Measurements from ENCODE around the gene LAPTM5.

GRCh38 chr1:30733493-30733892, 24.1 kb downstream of the LAPTM5 start:
- TF ChIP-seq MAX (IDR thresholded peaks at IDR 0.05; ENCODE audit: low read depth, low read length), result no peak
- TF ChIP-seq, protein P1, sequence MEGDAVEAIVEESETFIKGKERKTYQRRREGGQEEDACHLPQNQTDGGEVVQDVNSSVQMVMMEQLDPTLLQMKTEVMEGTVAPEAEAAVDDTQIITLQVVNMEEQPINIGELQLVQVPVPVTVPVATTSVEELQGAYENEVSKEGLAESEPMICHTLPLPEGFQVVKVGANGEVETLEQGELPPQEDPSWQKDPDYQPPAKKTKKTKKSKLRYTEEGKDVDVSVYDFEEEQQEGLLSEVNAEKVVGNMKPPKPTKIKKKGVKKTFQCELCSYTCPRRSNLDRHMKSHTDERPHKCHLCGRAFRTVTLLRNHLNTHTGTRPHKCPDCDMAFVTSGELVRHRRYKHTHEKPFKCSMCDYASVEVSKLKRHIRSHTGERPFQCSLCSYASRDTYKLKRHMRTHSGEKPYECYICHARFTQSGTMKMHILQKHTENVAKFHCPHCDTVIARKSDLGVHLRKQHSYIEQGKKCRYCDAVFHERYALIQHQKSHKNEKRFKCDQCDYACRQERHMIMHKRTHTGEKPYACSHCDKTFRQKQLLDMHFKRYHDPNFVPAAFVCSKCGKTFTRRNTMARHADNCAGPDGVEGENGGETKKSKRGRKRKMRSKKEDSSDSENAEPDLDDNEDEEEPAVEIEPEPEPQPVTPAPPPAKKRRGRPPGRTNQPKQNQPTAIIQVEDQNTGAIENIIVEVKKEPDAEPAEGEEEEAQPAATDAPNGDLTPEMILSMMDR (IDR thresholded peaks at IDR 0.05; ENCODE audit: low read depth, low read length), result no peak
